Transverse colon (tissue), 4 donors: ENCODE results near the gene TNFRSF18.

Experiments
- CTCF ChIP-seq, 5 experiments: fragments of 200-600 bp in 3 of 5; fragments of 450-650 bp in 2 of 5; sonication (generic) in 3 of 5; IDR thresholded peaks; 1 replicate in 2 of 5; 2 replicates in 3 of 5; pipeline ENCODE4 v1.5.1; 2016 to 2017; ENCODE audit warnings: antibody characterized with exemption in 5 of 5, inconsistent platforms in 3 of 5, mild to moderate bottlenecking in 2 of 5, moderate library complexity in 1 of 5
- EP300 ChIP-seq: sonication (generic); formaldehyde crosslinking; IDR thresholded peaks from one replicate; pipeline ENCODE4 v1.6.1; 2017; ENCODE audit warnings: antibody characterized with exemption, low read depth
- POLR2A ChIP-seq: fragments of 450-650 bp; IDR thresholded peaks from one replicate; pipeline ENCODE4 v1.6.1; 2016; ENCODE audit warnings: antibody characterized with exemption, mild to moderate bottlenecking, moderate library complexity
- POLR2AphosphoS5 ChIP-seq, 3 donors: sonication (generic); formaldehyde crosslinking; IDR thresholded peaks; one replicate each; pipeline ENCODE4 v1.6.1; 2016; ENCODE audit warnings: antibody characterized with exemption in 3 of 3

GRCh38 chr1:1208713-1209433, 2.5 kb upstream of the TNFRSF18 start:
- TF ChIP-seq EP300: no peak
- no peak for TF ChIP-seq CTCF (IDR thresholded peaks at IDR 0.05)
- TF ChIP-seq POLR2A: no peak
- no peak for TF ChIP-seq POLR2AphosphoS5 (IDR thresholded peaks at IDR 0.05)
